GM12875 (cell line): Measurements from ENCODE around the gene CCL2.

ENCODE experiments used
- H3K4me3 ChIP-seq: one replicate; pipeline ENCODE4 v1.5.1; 2011; ENCODE audit warnings: low read depth, low read length, control low read depth
- TF ChIP-seq, protein P1 (sequence below): IDR thresholded peaks from 2 replicates; pipeline ENCODE4 v1.5.1; 2011; ENCODE audit warnings: low read depth, mild to moderate bottlenecking, control low read depth, inconsistent platforms, low read length, moderate library complexity, borderline replicate concordance; ENCODE audit not compliant: insufficient read depth

CCL2 gene

GRCh38 chr17:34254146-34254545 lies 939 bp upstream of the CCL2 start:
- no peak overlapping the region for H3K4me3 ChIP-seq
- TF ChIP-seq, protein P1, sequence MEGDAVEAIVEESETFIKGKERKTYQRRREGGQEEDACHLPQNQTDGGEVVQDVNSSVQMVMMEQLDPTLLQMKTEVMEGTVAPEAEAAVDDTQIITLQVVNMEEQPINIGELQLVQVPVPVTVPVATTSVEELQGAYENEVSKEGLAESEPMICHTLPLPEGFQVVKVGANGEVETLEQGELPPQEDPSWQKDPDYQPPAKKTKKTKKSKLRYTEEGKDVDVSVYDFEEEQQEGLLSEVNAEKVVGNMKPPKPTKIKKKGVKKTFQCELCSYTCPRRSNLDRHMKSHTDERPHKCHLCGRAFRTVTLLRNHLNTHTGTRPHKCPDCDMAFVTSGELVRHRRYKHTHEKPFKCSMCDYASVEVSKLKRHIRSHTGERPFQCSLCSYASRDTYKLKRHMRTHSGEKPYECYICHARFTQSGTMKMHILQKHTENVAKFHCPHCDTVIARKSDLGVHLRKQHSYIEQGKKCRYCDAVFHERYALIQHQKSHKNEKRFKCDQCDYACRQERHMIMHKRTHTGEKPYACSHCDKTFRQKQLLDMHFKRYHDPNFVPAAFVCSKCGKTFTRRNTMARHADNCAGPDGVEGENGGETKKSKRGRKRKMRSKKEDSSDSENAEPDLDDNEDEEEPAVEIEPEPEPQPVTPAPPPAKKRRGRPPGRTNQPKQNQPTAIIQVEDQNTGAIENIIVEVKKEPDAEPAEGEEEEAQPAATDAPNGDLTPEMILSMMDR, result no peak

DNA sequence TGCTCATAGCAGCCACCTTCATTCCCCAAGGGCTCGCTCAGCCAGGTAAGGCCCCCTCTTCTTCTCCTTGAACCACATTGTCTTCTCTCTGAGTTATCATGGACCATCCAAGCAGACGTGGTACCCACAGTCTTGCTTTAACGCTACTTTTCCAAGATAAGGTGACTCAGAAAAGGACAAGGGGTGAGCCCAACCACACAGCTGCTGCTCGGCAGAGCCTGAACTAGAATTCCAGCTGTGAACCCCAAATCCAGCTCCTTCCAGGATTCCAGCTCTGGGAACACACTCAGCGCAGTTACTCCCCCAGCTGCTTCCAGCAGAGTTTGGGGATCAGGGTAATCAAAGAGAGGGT lies 272 bp downstream of the CCL2 start:
- H3K4me3 ChIP-seq, result no peak overlapping the region
- TF ChIP-seq, protein P1, result no peak

- TF ChIP-seq, protein P1, result no peak
- H3K4me3 ChIP-seq, result no peak overlapping the region
Measured at GRCh38 chr17:34255841-34256240, 756 bp downstream of the CCL2 start.

DNA sequence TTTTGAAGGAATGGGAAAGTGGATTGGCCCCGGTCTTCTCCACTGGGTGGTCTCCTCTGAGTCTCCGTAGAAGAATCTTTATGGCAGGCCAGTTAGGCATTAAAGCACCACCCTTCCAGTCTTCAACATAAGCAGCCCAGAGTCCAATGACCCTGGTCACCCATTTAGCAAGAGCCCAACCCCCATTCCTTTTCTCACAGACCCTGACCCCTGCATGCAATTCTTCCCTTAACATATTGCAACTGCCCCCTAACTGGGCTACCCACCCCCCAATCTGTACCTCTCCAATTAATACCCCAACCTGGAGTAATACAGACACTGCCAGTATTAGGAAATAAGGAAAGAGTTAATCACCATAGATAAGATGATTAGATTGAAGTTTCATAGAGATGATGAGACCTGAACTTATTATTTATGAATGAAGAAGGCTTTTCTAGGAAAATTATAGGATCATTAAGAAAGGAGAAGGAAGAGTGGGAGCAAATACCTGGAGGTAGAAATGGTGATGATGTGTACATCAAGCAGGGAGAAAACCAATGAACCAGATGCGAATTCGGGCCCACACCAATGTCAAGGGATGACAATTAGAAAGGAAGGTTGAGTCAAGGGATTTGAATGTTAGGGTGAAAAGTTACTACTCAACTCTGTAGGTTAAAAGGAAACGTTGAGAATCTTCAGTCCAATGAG lies 2.4 kb downstream of the CCL2 start:
- H3K4me3 ChIP-seq, result no peak overlapping the region
- TF ChIP-seq, protein P1, result no peak

- TF ChIP-seq, protein P1, result no peak
- no peak overlapping the region for H3K4me3 ChIP-seq
Measured at GRCh38 chr17:34257986-34258326, 2.9 kb downstream of the CCL2 start.

GRCh38 chr17:34259146-34259545 lies 4.1 kb downstream of the CCL2 start:
- TF ChIP-seq, protein P1, result no peak
- H3K4me3 ChIP-seq, result no peak overlapping the region

GRCh38 chr17:34260861-34261260 lies 5.8 kb downstream of the CCL2 start:
- TF ChIP-seq, protein P1, result no peak
- H3K4me3 ChIP-seq, result no peak overlapping the region
